ENCODE results near the gene UTS2B. TPM values are rescaled to one million over a fixed set of nuclear protein-coding genes. Genes with fewer than 3 reads are reported as not detected.
A peak's percentile ranks its signal among the peaks of the same experiment; 100 is the strongest.

The UTS2B gene
- total and polyA plus RNA-seq, 11 donors, result 0.17 to 1.1 (median 0.43) TPM; not detected in 8

GRCh38 chr3:191339316-191339917 lies 9.1 kb upstream of the UTS2B start:
- Histone ChIP-seq H3K9me3 (no peaks in the 10 kb centered on the region), H3K27me3 (no peaks in the 10 kb centered on the region), H3K27ac (peak overlapping the region in 1 of 12 donors; percentile 11), H3K36me3 (no peaks in the 10 kb centered on the region), H3K4me1 (peaks cover 0 to 96% (median 79%) of the 10 kb centered on the region in 12 donors), H3K4me3 (no peak overlapping the region)
- intact Hi-C loops (cut with DNase I), result loop anchor here in 2 of 10 donors (5.0 to 10.0 kb wide), 3 partner anchors 43 to 95 kb away; no protein-coding TSS in a partner anchor
- WGBS, 4 donors, result 48 to 57% (median 52%) methylated on average over 3 of the region's 3 CpGs
- no peak for TF ChIP-seq POLR2A (IDR thresholded peaks at IDR 0.05)
- TF ChIP-seq, protein P1, sequence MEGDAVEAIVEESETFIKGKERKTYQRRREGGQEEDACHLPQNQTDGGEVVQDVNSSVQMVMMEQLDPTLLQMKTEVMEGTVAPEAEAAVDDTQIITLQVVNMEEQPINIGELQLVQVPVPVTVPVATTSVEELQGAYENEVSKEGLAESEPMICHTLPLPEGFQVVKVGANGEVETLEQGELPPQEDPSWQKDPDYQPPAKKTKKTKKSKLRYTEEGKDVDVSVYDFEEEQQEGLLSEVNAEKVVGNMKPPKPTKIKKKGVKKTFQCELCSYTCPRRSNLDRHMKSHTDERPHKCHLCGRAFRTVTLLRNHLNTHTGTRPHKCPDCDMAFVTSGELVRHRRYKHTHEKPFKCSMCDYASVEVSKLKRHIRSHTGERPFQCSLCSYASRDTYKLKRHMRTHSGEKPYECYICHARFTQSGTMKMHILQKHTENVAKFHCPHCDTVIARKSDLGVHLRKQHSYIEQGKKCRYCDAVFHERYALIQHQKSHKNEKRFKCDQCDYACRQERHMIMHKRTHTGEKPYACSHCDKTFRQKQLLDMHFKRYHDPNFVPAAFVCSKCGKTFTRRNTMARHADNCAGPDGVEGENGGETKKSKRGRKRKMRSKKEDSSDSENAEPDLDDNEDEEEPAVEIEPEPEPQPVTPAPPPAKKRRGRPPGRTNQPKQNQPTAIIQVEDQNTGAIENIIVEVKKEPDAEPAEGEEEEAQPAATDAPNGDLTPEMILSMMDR (IDR thresholded peaks at IDR 0.05), result no peak
- no peak for DNase-seq
- no peak for ATAC-seq

GRCh38 chr3:191338177-191338488 lies 7.8 kb upstream of the UTS2B start:
- ATAC-seq, result no peak
- intact Hi-C loops (cut with DNase I), result loop anchor here in 2 of 10 donors (5.0 to 10.0 kb wide), 3 partner anchors 44 to 93 kb away; no protein-coding TSS in a partner anchor

DNA sequence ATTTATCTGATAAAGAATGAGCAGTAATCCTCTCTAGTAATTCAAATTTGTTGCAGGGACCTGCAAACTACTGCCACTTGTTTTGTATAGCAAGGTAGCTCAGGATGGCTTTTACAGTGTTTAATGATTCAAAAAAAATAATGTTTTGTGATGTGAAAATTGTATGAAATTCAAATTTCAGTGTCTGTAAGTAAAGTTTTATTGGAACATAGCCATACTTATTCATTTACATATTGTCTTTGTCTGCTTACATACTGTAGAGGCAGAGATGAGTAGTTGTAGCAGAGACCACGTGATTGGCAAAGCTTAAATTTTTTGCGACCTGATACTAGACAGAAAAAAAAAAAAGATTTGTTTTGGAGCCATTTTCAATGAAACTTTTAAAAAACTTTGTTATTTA lies 6.5 kb upstream of the UTS2B start:
- Histone ChIP-seq H3K27ac (no peak overlapping the region), H3K27me3 (no peaks in the 10 kb centered on the region), H3K9me3 (no peaks in the 10 kb centered on the region), H3K36me3 (no peaks in the 10 kb centered on the region), H3K4me3 (no peak overlapping the region), H3K4me1 (peaks cover 2 to 95% (median 77%) of the 10 kb centered on the region in 12 donors)
- no peak for DNase-seq
- intact Hi-C loops (cut with DNase I), result loop anchor here in 2 of 10 donors (5.0 to 10.0 kb wide), 3 partner anchors 45 to 92 kb away; no protein-coding TSS in a partner anchor
- TF ChIP-seq, protein P1 (IDR thresholded peaks at IDR 0.05), result no peak
- no peak for TF ChIP-seq POLR2A (IDR thresholded peaks at IDR 0.05)
- no peak for ATAC-seq
- WGBS, 4 donors, result 67 to 71% (median 70%) methylated on average over 2 of the region's 2 CpGs

More at GRCh38 chr3:191338177-191338488, 7.8 kb upstream of the UTS2B start:
- H3K9me3 ChIP-seq, result no peaks in the 10 kb centered on the region
- H3K4me1 ChIP-seq, result peaks cover 0 to 96% (median 77%) of the 10 kb centered on the region in 12 donors
- TF ChIP-seq, protein P1 (IDR thresholded peaks at IDR 0.05), result no peak
- no peak for TF ChIP-seq POLR2A (IDR thresholded peaks at IDR 0.05)
- H3K4me3 ChIP-seq, result no peak overlapping the region
- H3K27ac ChIP-seq, result peak overlapping the region in 3 of 12 donors; percentile 0 to 11 (median 2)
- H3K36me3 ChIP-seq, result no peaks in the 10 kb centered on the region
- WGBS, 4 donors, result 85 to 93% (median 90%) methylated on average over 4 of the region's 4 CpGs
- H3K27me3 ChIP-seq, result no peaks in the 10 kb centered on the region
- no peak for DNase-seq

DNA sequence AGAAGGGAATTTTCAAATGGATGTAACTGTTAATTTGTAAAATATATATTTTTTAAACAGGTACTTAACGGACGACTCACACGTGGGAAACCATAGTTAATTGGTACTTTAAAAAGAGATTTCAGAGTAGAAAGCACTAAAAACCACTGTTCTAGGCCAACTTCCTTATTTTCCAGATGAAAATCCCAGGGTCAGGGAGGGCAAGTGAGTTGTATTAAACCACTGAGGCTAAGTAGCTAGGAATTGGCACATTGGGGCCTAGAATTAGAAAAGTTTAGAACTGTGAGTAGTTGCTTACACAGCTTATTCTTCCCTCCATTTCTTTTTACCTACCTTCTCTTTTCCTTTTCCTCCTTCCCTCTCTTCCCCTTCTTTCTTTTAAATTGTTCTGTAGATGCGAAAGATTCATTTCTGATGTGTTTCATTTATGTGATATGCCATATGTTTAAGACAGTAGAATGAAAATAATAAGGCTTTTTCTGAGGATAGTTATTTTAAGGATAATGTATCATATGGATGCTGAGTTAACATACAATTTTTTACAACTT lies 4.1 kb upstream of the UTS2B start:
- intact Hi-C loops (cut with DNase I), result loop anchor here in 5 of 10 donors (5.0 to 10.0 kb wide), 4 partner anchors 38 to 90 kb away; no protein-coding TSS in a partner anchor
- Histone ChIP-seq H3K9me3 (no peaks in the 10 kb centered on the region), H3K36me3 (no peaks in the 10 kb centered on the region), H3K4me1 (peaks cover 5 to 91% (median 69%) of the 10 kb centered on the region in 12 donors), H3K27me3 (no peaks in the 10 kb centered on the region), H3K4me3 (no peak overlapping the region), H3K27ac (no peak overlapping the region)
- DNase-seq, result no peak
- 84 to 93% (median 90%) methylated on average over 4 of the region's 4 CpGs for WGBS, 4 donors
- ATAC-seq, result no peak
- TF ChIP-seq, protein P1 (IDR thresholded peaks at IDR 0.05), result no peak
- no peak for TF ChIP-seq POLR2A (IDR thresholded peaks at IDR 0.05)
